Astrocyte of the hippocampus (primary cell): ENCODE results near the gene NOXA1.

Source experiments
- DNase-seq: peaks from one replicate; pipeline ENCODE4 v3.0.0; 2011; ENCODE audit warnings: low read depth, low spot score

Gene NOXA1

GRCh38 chr9:137482094-137482781, 59.0 kb downstream of the NOXA1 start:
- DNase-seq = peak; percentile 80
